ENCODE measurements around the gene DPP7.
"Not testable (repeated sequence)": the region's sequence is repeated elsewhere in the genome, so short reads cannot be mapped to it uniquely, and the experiment has no call there.

Gene DPP7

GRCh38 chr9:137070906-137071275, 43.6 kb downstream of the DPP7 start:
- DNase-seq (ENCODE audit: low read depth in 3 of 3): no peak

GRCh38 chr9:137070201-137070905, 44.2 kb downstream of the DPP7 start, which contains the start of gene SAPCD2:
TSS of gene SAPCD2 (minus strand) at chr9:137070557. CDS start at chr9:137070460, 97 bp downstream.
- peak; percentile 59 to 67 (median 67) for DNase-seq (ENCODE audit: low read depth in 3 of 3)

GRCh38 chr9:137069508-137070091, 44.9 kb downstream of the DPP7 start:
- DNase-seq (ENCODE audit: low read depth in 3 of 3): no peak

- DNase-seq (ENCODE audit: low read depth in 3 of 3): no peak
Measured at GRCh38 chr9:137068539-137069507, 45.7 kb downstream of the DPP7 start.

GRCh38 chr9:137067860-137068538, 46.5 kb downstream of the DPP7 start:
- DNase-seq (ENCODE audit: low read depth in 3 of 3): peak; percentile 67 to 79 (median 75)

GRCh38 chr9:137066096-137066861, 48.3 kb downstream of the DPP7 start:
- DNase-seq (ENCODE audit: low read depth in 3 of 3): no peak

GRCh38 chr9:137065336-137065967, 49.1 kb downstream of the DPP7 start:
- DNase-seq (ENCODE audit: low read depth in 3 of 3): no peak

GRCh38 chr9:137064880-137065164, 49.7 kb downstream of the DPP7 start:
- no peak for DNase-seq (ENCODE audit: low read depth in 3 of 3)

- DNase-seq (ENCODE audit: low read depth in 3 of 3): peak in 1 of 3 experiments; percentile 53
Measured at GRCh38 chr9:137064027-137064879, 50.3 kb downstream of the DPP7 start.

- DNase-seq (ENCODE audit: low read depth in 3 of 3): no peak
Measured at GRCh38 chr9:137063311-137064026, 51.1 kb downstream of the DPP7 start.

GRCh38 chr9:137062798-137063197, 51.7 kb downstream of the DPP7 start:
- DNase-seq (ENCODE audit: low read depth in 3 of 3): not testable (repeated sequence)

- no peak for DNase-seq (ENCODE audit: low read depth in 3 of 3)
Measured at GRCh38 chr9:137062384-137062783, 52.1 kb downstream of the DPP7 start.

Measured in stimulated activated CD4-positive, alpha-beta T cell treated with anti-CD3 and anti-CD28 coated beads, TNF-alpha, amount 100 ng/mL, for 4 hours (primary cell).